Psoas muscle (tissue), 8 donors: ENCODE measurements around the gene KSR1. TPM values are rescaled to one million over a fixed set of nuclear protein-coding genes. Genes with fewer than 3 reads are reported as not detected.
"Not testable (repeated sequence)": the region's sequence is repeated elsewhere in the genome, so short reads cannot be mapped to it uniquely, and the experiment has no call there.

Experiments
- ATAC-seq, 4 donors: fragments of 200-7000 bp; cut with Tn5 transposase; one replicate each; pipeline ENCODE4 v1.9.1; 2020; ENCODE audit warnings: moderate library complexity in 3 of 4, mild to moderate bottlenecking in 2 of 4
- DNase-seq, 2 donors: peaks; one replicate each; pipeline ENCODE4 v3.0.0-alpha.2; 2020
- H3K27ac ChIP-seq: fragments of 200-600 bp; one replicate; pipeline ENCODE4 v1.8.0; 2022
- H3K27me3 ChIP-seq, 3 donors: fragments of 200-600 bp in 1 of 3; one replicate each; pipeline versions ENCODE4 v1.6.1 to v1.8.0; 2013 to 2022; ENCODE audit warnings: low read length in 2 of 3, mild to moderate bottlenecking in 2 of 3, moderate library complexity in 1 of 3; ENCODE audit not compliant: insufficient read depth in 3 of 3
- H3K36me3 ChIP-seq, 2 donors: fragments of 200-600 bp in 1 of 2; one replicate each; pipeline versions ENCODE4 v1.6.1 to v1.8.0; 2013 to 2022; ENCODE audit warnings: low read depth in 1 of 2, mild to moderate bottlenecking in 1 of 2, moderate library complexity in 1 of 2; ENCODE audit not compliant: insufficient read depth in 1 of 2
- H3K4me1 ChIP-seq: fragments of 200-600 bp; one replicate; pipeline ENCODE4 v1.8.0; 2022
- H3K4me3 ChIP-seq: fragments of 200-600 bp; one replicate; pipeline ENCODE4 v1.8.0; 2022; ENCODE audit warnings: mild to moderate bottlenecking
- H3K9me3 ChIP-seq: fragments of 200-600 bp; one replicate; pipeline ENCODE4 v1.8.0; 2022
- CTCF ChIP-seq: fragments of 200-600 bp; IDR thresholded peaks from one replicate; pipeline ENCODE4 v1.8.0; 2022; ENCODE audit warnings: antibody characterized with exemption
- WGBS, 3 donors: extraction: QIAGEN DNeasy Blood & Tissue Kit; methylation state at CpG; one replicate each; pipeline versions ENCODE4 v1.1.6 to v1.1.7; 2013; 5-methylcytosine and 5-hydroxymethylcytosine counted together
- intact Hi-C, 2 donors: fragments of 100-400 bp; cut with DNase I; formaldehyde crosslinking; loops; one replicate each; pipeline versions ENCODE4 v1.11.0 to v1.14.2; 2022
- long read RNA-seq, 2 donors: library from polyadenylated mRNA; unstranded; transcript quantifications; one replicate each; pipeline ENCODE4 v2.0.0, GENCODE V29; 2021
- polyA plus RNA-seq, 3 donors: library from polyadenylated mRNA; stranded (reverse); fragments of 200-250 nt; gene quantifications; one replicate each; pipeline ENCODE4 v1.2.3, GENCODE V29; 2013
- total RNA-seq, 4 donors: library from RNA; stranded (reverse); fragmentation: NEBNext Ultra II Directional in 2 of 4; extraction: Animal tissue kit (Norgen Biotek cat#: 25700) in 2 of 4; gene quantifications; one replicate each; pipeline versions ENCODE4 v1.2.1 to v1.2.4, GENCODE V29; 2021 to 2023
- donor health status: healthy with polysubstance abuse.
- donor health status: DM: no; HTN: no; CAD: no; lungs with moderate emphysema.
- donor health status: Bipolar disorder and iron deficiency.
- donor health status: healthy.
- donor health status: DM: yes; HTN: yes; CAD: no.
- donor health status: DM: no; HTN: no; CAD: no.
- donor health status: DM: no; HTN: no; CAD: no.
- donor health status: DM: yes; HTN: yes; CAD: no.

KSR1 gene
- total RNA-seq (10 to 100 TPM; 46.5 to 93.0 (median 70.7) TPM), polyA plus RNA-seq (10 to 100 TPM in 2 of 3 donors, 1 to 10 TPM in 1; 7.8 to 14.5 (median 12.9) TPM)
- long read RNA-seq, donor 1, partial matches to known transcripts: 3 of 7 reads
- long read RNA-seq, donor 1, other reads (novel, unspliced or antisense): 4 of 7 reads
- long read RNA-seq, donor 2, partial matches to known transcripts: 38 of 47 reads
- long read RNA-seq, donor 2, other reads (novel, unspliced or antisense): 9 of 47 reads

GRCh38 chr17:27455914-27456680, at the start of gene KSR1:
KSR1 (plus strand) TSS chr17:27456448; CDS start chr17:27456644, 196 bp downstream.
- intact Hi-C loops: loop anchor here (5.0 to 10.0 kb wide), 6 partner anchors 36 to 889 kb away; partner anchors contain the start of gene WSB1 (in 1 of the 2)

DNA sequence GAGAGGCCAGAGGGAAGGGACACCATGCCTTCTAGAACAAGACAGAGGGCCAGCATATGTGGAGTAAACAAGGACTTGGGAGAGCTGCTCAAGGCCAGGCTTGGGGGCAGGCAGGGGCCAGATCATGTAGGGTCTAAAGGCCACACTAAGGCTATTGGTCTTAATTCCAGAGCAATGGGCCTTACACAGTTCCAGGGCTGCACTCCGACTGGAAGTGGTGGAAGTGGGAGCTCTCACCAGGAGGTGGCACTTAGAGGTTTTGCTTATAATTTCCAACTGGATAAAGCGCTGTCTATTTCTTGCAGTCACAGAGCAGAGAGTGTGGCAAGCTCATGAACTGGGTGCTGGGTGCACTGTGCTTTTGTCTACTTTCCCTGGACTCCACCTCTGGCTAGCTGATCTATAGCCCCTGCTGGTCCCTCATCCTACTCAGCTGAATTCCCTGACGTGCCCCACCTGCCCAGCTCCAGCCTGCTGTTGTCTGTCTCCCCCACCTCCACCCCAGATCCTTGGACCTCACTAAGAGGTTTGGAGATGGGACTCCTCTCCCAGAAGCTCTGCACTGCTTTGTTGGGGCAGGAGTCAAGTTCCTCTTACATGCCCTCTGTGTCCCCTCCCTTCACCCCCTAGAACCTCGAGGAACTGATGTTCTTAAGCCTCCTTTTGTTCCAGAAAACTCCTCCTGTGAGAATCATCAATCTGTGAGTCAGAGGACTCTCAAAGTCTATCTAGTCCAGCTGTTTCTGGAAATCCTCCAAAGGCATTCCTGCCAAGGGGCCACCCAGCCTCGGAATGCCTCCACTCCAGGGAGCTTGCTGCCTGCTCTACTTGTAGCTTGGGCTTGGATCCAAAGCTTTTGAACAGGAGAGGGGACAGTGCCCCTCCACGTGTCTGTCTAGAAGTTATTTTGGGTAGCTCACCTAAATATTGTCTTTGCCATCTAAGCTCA, 48.1 kb upstream of the KSR1 start:
- no peak overlapping the region for H3K27ac ChIP-seq
- 41 to 45% (median 41%) methylated on average over 6 of the region's 6 CpGs for WGBS, 3 donors
- peak; percentile 5 for TF ChIP-seq CTCF

More at GRCh38 chr17:27455914-27456680, at the start of gene KSR1:
- TF ChIP-seq CTCF: peak; percentile 14
- Histone ChIP-seq H3K4me1 (peaks cover 7% of the 10 kb centered on the region), H3K27ac (peak within 1 kb of the TSS; percentile 74), H3K36me3 (no peaks in the 10 kb centered on the region), H3K4me3 (peak within 1 kb of the TSS; percentile 87), H3K27me3 (no peaks in the 10 kb centered on the region), H3K9me3 (no peaks in the 10 kb centered on the region)
- peak; percentile 94 to 96 (median 96) for ATAC-seq
- DNase-seq: peak; percentile 85 to 87
- WGBS, 3 donors: 0 to 1% (median 0%) methylated on average over 48 to 88 of the region's 88 CpGs

GRCh38 chr17:27408891-27409290, 47.4 kb upstream of the KSR1 start:
- no peak overlapping the region for H3K27ac ChIP-seq
- ATAC-seq: peak in 1 of 4 donors; percentile 30
- H3K36me3 ChIP-seq: no peaks in the 10 kb centered on the region
- H3K27me3 ChIP-seq: no peaks in the 10 kb centered on the region
- peaks cover 5% of the 10 kb centered on the region for H3K4me1 ChIP-seq
- H3K9me3 ChIP-seq: no peaks in the 10 kb centered on the region
- TF ChIP-seq CTCF: no peak
- WGBS, 3 donors: 65 to 67% (median 66%) methylated on average over 4 of the region's 4 CpGs
- intact Hi-C loops: no loop called here
- no peak for DNase-seq
- H3K4me3 ChIP-seq: no peak overlapping the region

More for the DNA sequence above, 48.1 kb upstream of the KSR1 start:
- no peak overlapping the region for H3K4me3 ChIP-seq
- no peaks in the 10 kb centered on the region for H3K27me3 ChIP-seq
- no peak for DNase-seq
- H3K9me3 ChIP-seq: no peaks in the 10 kb centered on the region
- H3K4me1 ChIP-seq: peaks cover 5% of the 10 kb centered on the region
- H3K36me3 ChIP-seq: no peaks in the 10 kb centered on the region
- ATAC-seq: no peak
- intact Hi-C loops: no loop called here

- H3K36me3 ChIP-seq, H3K27me3 ChIP-seq, H3K4me3 ChIP-seq, intact Hi-C loops, H3K4me1 ChIP-seq, DNase-seq, H3K9me3 ChIP-seq, H3K27ac ChIP-seq, ATAC-seq: not testable (repeated sequence)
- 77 to 79% (median 79%) methylated on average over 9 of the region's 9 CpGs for WGBS, 3 donors
These were observed 44.1 kb upstream of the KSR1 start for GRCh38 chr17:27412158-27412557.
